Large intestine (tissue), 3 donors: ENCODE data around the gene AMT. TPM values are rescaled to one million over a fixed set of nuclear protein-coding genes. Genes with fewer than 3 reads are reported as not detected.
"Not testable (repeated sequence)": the region's sequence is repeated elsewhere in the genome, so short reads cannot be mapped to it uniquely, and the experiment has no call there.

Experiments used
- DNase-seq, 2 donors: peaks; one replicate each; pipeline versions ENCODE4 v3.0.0 to v3.0.0-alpha.2; 2013
- H3K27ac ChIP-seq: one replicate; pipeline ENCODE4 v1.5.1; 2013; ENCODE audit warnings: low read length
- H3K27me3 ChIP-seq: 2 replicates; pipeline ENCODE4 v1.6.1; 2013; ENCODE audit warnings: low read length; ENCODE audit not compliant: control insufficient read depth, insufficient read depth
- H3K36me3 ChIP-seq: 2 replicates; pipeline ENCODE4 v1.6.1; 2013; ENCODE audit warnings: low read length; ENCODE audit not compliant: control insufficient read depth, insufficient read depth
- H3K4me1 ChIP-seq: one replicate; pipeline ENCODE4 v1.6.1; 2013; ENCODE audit warnings: low read length; ENCODE audit not compliant: control insufficient read depth, insufficient read depth
- H3K4me3 ChIP-seq: one replicate; pipeline ENCODE4 v1.5.1; 2013; ENCODE audit warnings: low read length
- H3K9me3 ChIP-seq: one replicate; pipeline ENCODE4 v1.6.1; 2013; ENCODE audit warnings: mild to moderate bottlenecking, low read depth, low read length, moderate library complexity; ENCODE audit not compliant: control insufficient read depth
- WGBS: methylation state at CpG from one replicate; pipeline ENCODE4 v1.1.5; 2013; ENCODE audit warnings: low lambda C conversion rate; ENCODE audit not compliant: insufficient coverage; 5-methylcytosine and 5-hydroxymethylcytosine counted together
- polyA plus RNA-seq: library from polyadenylated mRNA; unstranded; fragments of 120-200 nt; gene quantifications from one replicate; pipeline ENCODE4 v1.2.1, GENCODE V29; 2013

AMT gene
- polyA plus RNA-seq, 1 donor: 42.3 TPM

DNA sequence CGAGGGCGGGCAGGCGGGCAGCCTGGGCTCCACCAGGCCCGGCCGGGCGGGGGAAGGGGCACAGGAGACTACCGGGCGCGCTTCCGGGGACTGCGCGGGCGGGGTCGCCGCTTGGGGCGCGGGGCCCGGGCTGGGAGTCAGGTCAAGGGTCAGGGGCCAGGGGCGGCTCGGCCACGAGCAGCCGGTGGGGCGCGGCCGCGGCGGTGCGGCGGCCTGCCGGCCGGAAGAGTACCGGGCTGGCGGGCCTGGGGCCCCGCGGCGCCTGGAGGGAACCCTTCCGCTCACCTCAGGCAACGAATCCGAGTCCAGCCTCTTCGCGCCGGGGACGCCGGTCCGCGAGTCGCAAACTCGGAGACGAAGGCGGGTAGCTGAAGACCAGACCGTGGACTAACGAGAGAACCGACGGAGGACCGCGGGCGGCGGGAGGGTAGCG is 10.7 kb downstream of the AMT start:
- DNase-seq: peak in 1 of 2 donors; percentile 41
- H3K9me3 ChIP-seq: no peaks in the 10 kb centered on the region
- WGBS: no CpG with 5 or more reads among the region's 59 CpGs
- H3K27ac ChIP-seq: peak overlapping the region; percentile 92
- H3K36me3 ChIP-seq: peaks cover 13% of the 10 kb centered on the region
- H3K4me3 ChIP-seq: peak overlapping the region; percentile 84
- H3K27me3 ChIP-seq: no peaks in the 10 kb centered on the region
- peaks cover 16% of the 10 kb centered on the region for H3K4me1 ChIP-seq

DNA sequence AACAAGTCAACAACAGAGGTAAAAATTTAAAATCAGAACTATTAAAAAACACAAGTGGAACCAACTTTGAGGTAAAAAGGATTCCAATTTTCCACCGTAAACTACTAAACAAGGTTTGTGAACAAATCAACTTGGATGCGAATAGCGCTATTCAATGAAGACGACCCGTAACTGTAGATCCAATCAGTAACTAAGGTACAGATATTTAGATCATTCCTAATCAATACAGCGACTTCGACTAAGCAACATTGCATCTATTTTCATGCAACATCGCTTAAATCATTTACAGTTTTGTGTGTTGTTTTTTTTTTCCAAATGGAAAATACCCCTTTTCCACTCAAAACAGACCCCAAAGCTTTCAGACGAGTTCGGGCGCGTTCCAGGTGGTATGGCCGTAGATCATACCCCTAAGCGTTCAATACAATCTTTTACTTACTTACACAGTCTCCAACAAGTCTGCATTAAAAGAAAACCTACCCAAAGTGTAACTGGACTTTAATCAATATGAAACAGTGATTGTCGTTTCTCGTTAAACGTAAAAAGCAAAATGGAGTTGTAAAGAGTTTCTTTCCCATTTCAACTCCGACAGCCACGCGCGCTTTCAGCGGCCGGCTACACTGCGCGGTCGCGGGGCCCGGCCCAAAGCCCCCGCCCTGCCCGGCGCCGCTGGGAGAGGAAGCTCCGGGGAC is 11.3 kb downstream of the AMT start:
- peaks cover 16% of the 10 kb centered on the region for H3K4me1 ChIP-seq

DNA sequence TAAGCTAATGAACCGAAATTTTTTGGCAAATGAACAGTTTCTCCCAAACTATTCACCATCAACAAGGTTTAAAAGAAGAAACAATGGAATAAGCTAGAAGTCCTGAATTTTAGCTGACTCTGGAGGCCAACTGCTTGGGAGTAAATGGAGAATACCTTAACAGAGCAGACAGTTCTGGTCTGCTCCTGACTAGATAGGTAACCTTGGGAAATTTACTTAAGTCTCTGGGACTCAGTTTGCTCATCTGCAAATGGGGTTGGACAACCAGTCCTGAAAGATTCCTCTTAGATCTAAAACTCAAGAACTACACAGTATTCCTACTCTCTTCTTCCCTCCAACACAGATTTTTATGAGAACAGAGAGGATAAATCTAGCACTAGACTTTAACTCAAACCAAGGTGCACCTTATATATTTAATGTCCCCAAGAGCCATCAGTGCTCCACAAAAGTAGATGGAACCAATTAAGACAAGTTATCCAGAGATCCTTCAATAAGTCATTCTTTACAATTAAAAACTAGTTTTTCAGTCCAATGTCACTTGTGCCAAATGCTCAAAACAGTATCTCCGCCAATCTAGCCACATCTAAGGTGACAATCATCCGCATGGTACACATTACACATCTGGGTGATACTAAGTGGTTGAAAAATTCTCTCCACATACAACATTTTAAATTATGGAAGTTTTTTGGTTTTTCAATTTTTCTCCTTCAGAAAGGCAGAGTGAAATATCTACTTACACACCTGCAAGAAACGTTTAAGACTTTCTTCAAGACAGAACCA is 12.0 kb downstream of the AMT start:
- Histone ChIP-seq H3K4me3 (peak overlapping the region; percentile 84), H3K9me3 (no peaks in the 10 kb centered on the region), H3K36me3 (peaks cover 6% of the 10 kb centered on the region), H3K27ac (no peak overlapping the region), H3K27me3 (no peaks in the 10 kb centered on the region), H3K4me1 (peaks cover 16% of the 10 kb centered on the region)
- no CpG with 5 or more reads among the region's 4 CpGs for WGBS
- DNase-seq: no peak

More for the DNA sequence above, 11.3 kb downstream of the AMT start:
- H3K27me3 ChIP-seq: no peaks in the 10 kb centered on the region
- H3K36me3 ChIP-seq: peaks cover 12% of the 10 kb centered on the region
- peak overlapping the region; percentile 92 for H3K27ac ChIP-seq
- H3K4me3 ChIP-seq: peak overlapping the region; percentile 84
- peak in 1 of 2 donors; percentile 13 for DNase-seq
- H3K9me3 ChIP-seq: no peaks in the 10 kb centered on the region
- 5% methylated on average over 3 of the region's 33 CpGs for WGBS

DNA sequence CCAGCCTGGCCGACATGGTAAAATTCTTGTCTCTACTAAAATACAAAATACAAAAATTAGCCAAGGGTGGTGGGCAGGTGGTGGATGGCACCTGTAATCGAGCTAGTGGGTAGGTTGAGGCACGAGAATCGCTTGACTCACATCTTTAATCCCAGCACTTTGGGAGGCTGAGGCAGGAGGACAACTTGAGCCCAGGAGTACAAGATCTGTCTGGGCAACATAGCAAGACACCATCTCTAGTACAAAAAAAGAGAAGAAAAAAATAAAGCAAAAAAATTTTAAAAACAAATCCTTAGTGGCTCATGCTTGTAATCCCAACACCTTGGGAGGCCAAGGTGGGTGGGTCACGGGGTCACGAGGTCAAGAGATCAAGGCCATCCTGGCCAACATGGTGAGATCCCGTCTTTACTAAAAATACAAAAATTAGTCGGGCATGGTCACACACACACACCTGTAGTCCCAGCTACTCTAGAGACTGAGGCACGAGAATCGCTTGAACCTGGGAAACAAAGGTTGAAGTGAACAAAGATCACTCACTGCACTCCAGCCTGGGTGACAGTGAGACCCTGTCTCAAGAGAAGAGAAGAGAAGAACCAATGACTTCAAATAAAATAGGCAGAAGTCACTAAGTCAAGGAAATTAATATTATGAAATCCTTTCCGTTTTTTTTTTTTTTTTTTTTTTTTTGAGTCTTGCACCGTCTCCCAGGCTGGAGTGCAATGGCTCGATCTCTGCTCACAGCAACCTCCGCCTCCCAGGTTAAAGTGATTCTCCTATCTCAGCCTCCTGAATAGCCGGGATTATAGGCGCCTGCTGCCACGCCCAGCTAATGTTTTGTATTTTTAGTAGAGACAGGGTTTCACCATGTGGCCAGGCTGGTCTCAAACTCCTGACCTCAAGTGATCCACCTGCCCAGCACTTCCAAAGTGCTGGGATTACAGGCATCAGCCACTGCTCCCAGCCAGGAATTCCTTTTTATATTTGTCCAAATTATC is 15.4 kb downstream of the AMT start:
- H3K27me3 ChIP-seq: no peaks in the 10 kb centered on the region
- H3K9me3 ChIP-seq: no peaks in the 10 kb centered on the region
- no peak for DNase-seq
- WGBS: 80% methylated on average over 3 of the region's 17 CpGs
- H3K4me1 ChIP-seq: peaks cover 8% of the 10 kb centered on the region
- H3K4me3 ChIP-seq: no peak overlapping the region
- H3K27ac ChIP-seq: no peak overlapping the region
- peaks cover 8% of the 10 kb centered on the region for H3K36me3 ChIP-seq

DNA sequence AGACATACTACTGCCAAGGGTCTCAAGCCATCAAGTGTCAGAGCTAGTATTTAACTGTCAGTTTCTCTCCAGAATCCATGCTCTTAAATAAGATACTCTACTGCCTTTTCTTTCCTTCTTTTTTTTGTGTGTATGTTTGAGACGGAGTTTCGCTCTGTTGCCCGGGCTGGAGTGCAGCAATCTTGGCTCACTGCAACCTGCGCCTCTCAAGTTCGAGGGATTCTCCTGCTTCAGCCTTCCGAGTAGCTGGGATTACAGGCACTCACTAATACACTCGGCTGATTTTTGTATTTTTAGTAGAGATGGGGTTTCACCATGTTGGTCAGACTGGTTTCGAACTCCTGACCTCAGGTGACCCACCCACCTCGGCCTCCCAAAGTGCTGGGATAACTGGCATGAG is 16.7 kb downstream of the AMT start:
- DNase-seq, H3K4me3 ChIP-seq, H3K27ac ChIP-seq, H3K9me3 ChIP-seq, H3K4me1 ChIP-seq, H3K27me3 ChIP-seq: not testable (repeated sequence)
- 92% methylated on average over 2 of the region's 9 CpGs for WGBS
- peaks cover 15% of the 10 kb centered on the region for H3K36me3 ChIP-seq

DNA sequence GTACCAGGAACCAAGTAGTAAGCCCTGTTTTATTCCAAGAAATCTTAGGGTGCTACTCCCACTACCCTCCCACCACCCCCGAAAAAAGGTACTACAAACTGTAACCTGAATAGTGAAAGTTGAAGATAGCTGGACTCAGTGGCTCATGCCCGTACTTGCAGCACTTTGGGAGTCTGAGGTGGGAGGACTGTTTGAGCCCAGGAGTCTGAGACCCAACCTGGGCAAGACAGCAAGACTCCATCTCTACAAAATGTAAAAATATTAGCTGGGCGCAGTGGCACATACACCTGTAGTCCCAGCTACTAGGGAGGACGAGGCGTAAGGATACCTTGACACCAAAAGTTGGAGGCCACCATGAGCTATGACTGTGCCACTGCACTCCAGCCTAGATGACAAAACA is 18.4 kb downstream of the AMT start:
- Histone ChIP-seq H3K36me3 (peaks cover 18% of the 10 kb centered on the region), H3K27ac (no peak overlapping the region), H3K9me3 (no peaks in the 10 kb centered on the region), H3K27me3 (no peaks in the 10 kb centered on the region), H3K4me3 (no peak overlapping the region), H3K4me1 (no peaks in the 10 kb centered on the region)
- no peak for DNase-seq
- no CpG with 5 or more reads among the region's 5 CpGs for WGBS

DNA sequence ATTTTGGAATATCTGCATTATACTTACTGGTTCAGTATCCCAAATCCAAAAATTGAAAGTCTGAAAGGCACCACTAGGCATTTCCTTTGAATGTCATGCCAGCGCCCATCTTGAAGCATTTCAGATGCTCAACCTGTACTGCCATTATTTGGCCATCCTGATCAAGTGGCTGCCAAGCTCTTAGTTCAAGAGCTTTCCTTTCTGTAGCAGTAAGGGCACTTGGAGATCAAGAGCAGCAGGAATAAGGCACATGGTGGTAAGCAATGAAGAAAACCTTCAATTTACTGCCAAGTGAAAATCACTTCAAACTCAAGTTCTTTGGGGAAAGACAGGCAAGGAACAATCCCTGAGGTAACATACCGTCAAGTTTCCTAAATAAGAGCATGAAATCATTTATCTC is 20.5 kb downstream of the AMT start:
- H3K36me3 ChIP-seq: peaks cover 18% of the 10 kb centered on the region
- H3K4me1 ChIP-seq: no peaks in the 10 kb centered on the region
- H3K27ac ChIP-seq: no peak overlapping the region
- H3K9me3 ChIP-seq: no peaks in the 10 kb centered on the region
- no peak for DNase-seq
- WGBS: no CpG with 5 or more reads among the region's 2 CpGs
- no peak overlapping the region for H3K4me3 ChIP-seq
- no peaks in the 10 kb centered on the region for H3K27me3 ChIP-seq

DNA sequence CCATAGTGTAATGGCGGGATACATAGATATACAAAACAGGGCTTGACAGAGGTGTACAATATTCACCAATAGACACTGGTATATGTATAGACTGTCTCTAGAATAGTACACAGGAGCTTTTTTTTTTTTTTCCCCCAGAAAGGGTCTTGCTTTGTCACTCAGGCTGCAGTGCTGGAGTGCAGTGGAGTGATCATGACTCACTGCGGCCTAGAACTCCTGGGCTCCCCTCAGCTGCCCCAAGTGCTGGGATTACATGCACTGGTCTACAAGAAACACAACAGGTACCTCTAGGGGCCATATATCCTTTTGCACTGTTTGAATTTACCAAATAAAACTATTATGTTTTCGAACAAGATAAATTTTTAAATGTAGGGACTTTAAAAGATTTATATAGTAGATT is 22.8 kb downstream of the AMT start:
- Histone ChIP-seq H3K4me3 (no peak overlapping the region), H3K27me3 (no peaks in the 10 kb centered on the region), H3K36me3 (peaks cover 28% of the 10 kb centered on the region), H3K4me1 (no peaks in the 10 kb centered on the region), H3K9me3 (no peaks in the 10 kb centered on the region), H3K27ac (no peak overlapping the region)
- no peak for DNase-seq
- WGBS: 100% methylated on average over 1 of the region's 3 CpGs

DNA sequence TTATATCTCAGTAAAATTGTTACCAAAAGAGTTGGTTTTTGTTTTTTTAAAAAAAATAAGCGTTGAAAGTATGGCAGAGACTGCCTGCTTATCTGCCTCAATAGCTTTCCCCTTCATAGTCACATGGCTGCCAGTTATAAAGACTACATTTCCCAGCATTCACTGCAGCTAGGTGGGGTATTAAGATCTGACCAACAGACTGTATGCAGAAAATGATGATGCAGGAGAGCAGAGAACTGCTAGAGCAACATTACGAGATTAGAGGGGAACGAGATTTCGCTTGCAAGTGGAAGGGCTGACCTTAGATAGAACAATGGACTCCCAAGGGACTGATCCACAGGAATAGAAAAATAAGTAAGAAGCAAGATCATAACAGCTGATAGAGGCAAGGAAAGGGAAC is 24.8 kb downstream of the AMT start:
- Histone ChIP-seq H3K9me3 (no peaks in the 10 kb centered on the region), H3K27me3 (no peaks in the 10 kb centered on the region), H3K4me1 (no peaks in the 10 kb centered on the region), H3K36me3 (peaks cover 21% of the 10 kb centered on the region), H3K4me3 (no peak overlapping the region), H3K27ac (no peak overlapping the region)
- WGBS: 44% methylated on average over 3 of the region's 4 CpGs
- peak; percentile 35 to 40 for DNase-seq

DNA sequence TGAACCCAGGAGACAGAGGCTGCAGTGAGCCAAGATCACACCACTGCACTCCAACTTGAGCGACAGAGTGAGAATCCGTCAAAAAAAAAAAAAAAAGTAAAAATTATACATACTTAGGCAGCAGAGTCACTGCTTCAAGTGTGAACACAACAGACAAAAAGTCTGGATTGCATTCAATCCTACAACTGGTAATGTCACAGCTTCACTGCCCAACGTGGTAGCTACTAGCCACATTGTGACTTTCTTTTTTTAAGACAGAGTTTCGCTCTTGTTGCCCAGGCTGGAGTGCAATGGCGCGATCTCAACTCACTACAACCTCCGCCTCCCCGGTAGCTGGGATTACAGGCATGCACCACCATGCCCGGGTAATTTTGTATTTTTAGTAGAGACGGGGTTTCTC is 31.0 kb downstream of the AMT start:
- H3K27me3 ChIP-seq, H3K4me3 ChIP-seq, H3K9me3 ChIP-seq, H3K27ac ChIP-seq, H3K4me1 ChIP-seq, H3K36me3 ChIP-seq, DNase-seq: not testable (repeated sequence)
- no CpG with 5 or more reads among the region's 10 CpGs for WGBS
